Upper lobe of left lung (tissue), 6 donors: Measurements from ENCODE around the gene FOXJ2. TPM values are rescaled to one million over a fixed set of nuclear protein-coding genes. Genes with fewer than 3 reads are reported as not detected.

ENCODE experiments used
- ATAC-seq, 2 donors: fragments of 200-7000 bp; cut with Tn5 transposase; one replicate each; pipeline ENCODE4 v1.9.1; 2022; ENCODE audit warnings: mild to moderate bottlenecking in 2 of 2, moderate library complexity in 2 of 2; ENCODE audit not compliant: low FRiP score in 2 of 2
- DNase-seq, 2 donors: peaks; one replicate each; pipeline ENCODE4 v3.0.0-alpha.2; 2019 to 2020
- H3K27ac ChIP-seq, 4 donors: fragments of 200-600 bp; sonication (generic); one replicate each; pipeline ENCODE4 v1.5.1; 2016 to 2019
- H3K27me3 ChIP-seq, 4 donors: fragments of 200-600 bp; sonication (generic); one replicate each; pipeline ENCODE4 v1.5.1; 2017 to 2019
- H3K36me3 ChIP-seq, 4 donors: fragments of 200-600 bp; sonication (generic); one replicate each; pipeline ENCODE4 v1.5.1; 2016 to 2019
- H3K4me1 ChIP-seq, 4 donors: fragments of 200-600 bp; sonication (generic); one replicate each; pipeline ENCODE4 v1.5.1; 2018 to 2019
- H3K4me3 ChIP-seq, 4 donors: fragments of 200-600 bp; sonication (generic); one replicate each; pipeline ENCODE4 v1.5.1; 2017 to 2019; ENCODE audit warnings: mild to moderate bottlenecking in 2 of 4, moderate library complexity in 1 of 4
- H3K9me3 ChIP-seq, 4 donors: fragments of 200-600 bp; sonication (generic); one replicate each; pipeline ENCODE4 v1.5.1; 2018 to 2019
- CTCF ChIP-seq, 6 experiments: fragments of 450-650 bp in 4 of 6; fragments of 200-600 bp in 2 of 6; sonication (generic) in 2 of 6; IDR thresholded peaks; one replicate each; pipeline ENCODE4 v1.5.1; 2016 to 2019; ENCODE audit warnings: antibody characterized with exemption in 6 of 6
- EP300 ChIP-seq, 4 donors: sonication (generic); formaldehyde crosslinking; IDR thresholded peaks; one replicate each; pipeline ENCODE4 v1.5.1; 2017; ENCODE audit warnings: antibody characterized with exemption in 4 of 4, control low read depth in 2 of 4
- POLR2A ChIP-seq, 4 donors: fragments of 450-650 bp; IDR thresholded peaks; one replicate each; pipeline ENCODE4 v1.5.1; 2016 to 2017; ENCODE audit warnings: antibody characterized with exemption in 4 of 4, mild to moderate bottlenecking in 2 of 4
- POLR2AphosphoS5 ChIP-seq, 2 donors: sonication (generic); formaldehyde crosslinking; IDR thresholded peaks; one replicate each; pipeline ENCODE4 v1.5.1; 2017; ENCODE audit warnings: antibody characterized with exemption in 2 of 2
- WGBS, 2 donors: methylation state at CpG; one replicate each; pipeline ENCODE4 v1.1.5; 2017 to 2018; 5-methylcytosine and 5-hydroxymethylcytosine counted together
- total RNA-seq, 6 donors: library from RNA; depleted of rRNA in 4 of 6; stranded (reverse); fragments of >200 nt in 4 of 6; gene quantifications; one replicate each; pipeline versions ENCODE4 v1.1.0 to v1.2.1, GENCODE V29; 2016 to 2021
- donor health status: DM: no; HTN: no; CAD: no; lungs with moderate emphysema.
- donor health status: DM: no; HTN: yes; CAD: no; lungs with severe emphysema.

FOXJ2 gene
- total RNA-seq, 6 donors from 2014 or later = 14.7 to 25.1 (median 18.4) TPM

- peaks cover 0 to 12% (median 5%) of the 10 kb centered on the region in 4 donors for H3K4me1 ChIP-seq
- peak overlapping the region in 2 of 4 donors; percentile 39 to 54 for H3K27ac ChIP-seq
- H3K36me3 ChIP-seq = peaks cover 36 to 97% (median 67%) of the 10 kb centered on the region in 4 donors
- DNase-seq (no peak), ATAC-seq (no peak)
- H3K4me3 ChIP-seq = no peak overlapping the region
- TF ChIP-seq POLR2A (IDR thresholded peaks at IDR 0.05) = no peak
- TF ChIP-seq CTCF (IDR thresholded peaks at IDR 0.05) = no peak
- no peak for TF ChIP-seq POLR2AphosphoS5 (IDR thresholded peaks at IDR 0.05)
- no peak for TF ChIP-seq EP300 (IDR thresholded peaks at IDR 0.05)
- 84 to 88% methylated on average over 7 of the region's 7 CpGs for WGBS, 2 donors
- no peaks in the 10 kb centered on the region for H3K9me3 ChIP-seq
- H3K27me3 ChIP-seq = no peaks in the 10 kb centered on the region
Observed at GRCh38 chr12:8050600-8051250, 18.2 kb downstream of the FOXJ2 start.

- WGBS, 2 donors = 42 to 59% methylated on average over 7 of the region's 7 CpGs
- peak in 1 of 2 donors; percentile 64 for DNase-seq
- Histone ChIP-seq H3K27me3 (no peaks in the 10 kb centered on the region), H3K4me3 (no peak overlapping the region), H3K9me3 (no peaks in the 10 kb centered on the region), H3K4me1 (peaks cover 4 to 10% (median 7%) of the 10 kb centered on the region in 4 donors), H3K36me3 (peaks cover 31 to 81% (median 61%) of the 10 kb centered on the region in 4 donors), H3K27ac (peak overlapping the region in 3 of 4 donors; percentile 43 to 54 (median 49))
- peak; percentile 79 to 80 for ATAC-seq
- TF ChIP-seq EP300 (IDR thresholded peaks at IDR 0.05) (no peak), POLR2AphosphoS5 (IDR thresholded peaks at IDR 0.05) (peak in 1 of 2 donors; percentile 17), CTCF (IDR thresholded peaks at IDR 0.05) (no peak), POLR2A (IDR thresholded peaks at IDR 0.05) (peak in 1 of 4 donors; percentile 20)
Observed at GRCh38 chr12:8052679-8053078, 20.2 kb downstream of the FOXJ2 start.

- peaks cover 5 to 13% (median 10%) of the 10 kb centered on the region in 4 donors for H3K4me1 ChIP-seq
- WGBS, 2 donors = 83 to 86% methylated on average over 2 of the region's 2 CpGs
- no peaks in the 10 kb centered on the region for H3K27me3 ChIP-seq
- peaks cover 20 to 60% (median 41%) of the 10 kb centered on the region in 4 donors for H3K36me3 ChIP-seq
- H3K4me3 ChIP-seq = no peak overlapping the region
- TF ChIP-seq POLR2A (IDR thresholded peaks at IDR 0.05) (no peak), CTCF (IDR thresholded peaks at IDR 0.05) (no peak), POLR2AphosphoS5 (IDR thresholded peaks at IDR 0.05) (no peak), EP300 (IDR thresholded peaks at IDR 0.05) (no peak)
- ATAC-seq = no peak
- no peaks in the 10 kb centered on the region for H3K9me3 ChIP-seq
- no peak overlapping the region for H3K27ac ChIP-seq
- no peak for DNase-seq
Observed at GRCh38 chr12:8054816-8055215, 22.3 kb downstream of the FOXJ2 start.

- ATAC-seq (no peak), DNase-seq (no peak)
- Histone ChIP-seq H3K4me3 (no peak overlapping the region), H3K36me3 (peaks cover 13 to 36% (median 24%) of the 10 kb centered on the region in 4 donors), H3K27ac (peak overlapping the region; percentile 20 to 60 (median 38)), H3K9me3 (no peaks in the 10 kb centered on the region), H3K27me3 (no peaks in the 10 kb centered on the region), H3K4me1 (peaks cover 4 to 9% (median 5%) of the 10 kb centered on the region in 4 donors)
- no peak for TF ChIP-seq CTCF (IDR thresholded peaks at IDR 0.05)
- no peak for TF ChIP-seq POLR2A (IDR thresholded peaks at IDR 0.05)
- TF ChIP-seq POLR2AphosphoS5 (IDR thresholded peaks at IDR 0.05) = no peak
- no peak for TF ChIP-seq EP300 (IDR thresholded peaks at IDR 0.05)
- 36 to 52% methylated on average over 2 of the region's 2 CpGs for WGBS, 2 donors
Observed at GRCh38 chr12:8057306-8057705, 24.8 kb downstream of the FOXJ2 start.
